B cell (primary cell): ENCODE data around the gene GPC5. TPM values are rescaled to one million over a fixed set of nuclear protein-coding genes. Genes with fewer than 3 reads are reported as not detected.

Experiments
- ATAC-seq: fragments of 200-7000 bp; cut with Tn5 transposase; one replicate; pipeline ENCODE4 v1.10.0; 2021; ENCODE audit warnings: low read depth, mild to moderate bottlenecking, moderate number of reproducible peaks, moderate library complexity
- CTCF ChIA-PET: fragments of 350-600 bp; sonication (Branson Sonifier 250); formaldehyde crosslinking; loops from one replicate; lab custom pipeline; 2021; ENCODE audit warnings: antibody characterized with exemption, inconsistent platforms; lab: Charles Lee
- POLR2A ChIA-PET: fragments of 350-600 bp; sonication (Branson Sonifier 250); formaldehyde crosslinking; loops from one replicate; lab custom pipeline; 2021; ENCODE audit warnings: antibody characterized with exemption; lab: Charles Lee
- DNase-seq: peaks from one replicate; pipeline ENCODE4 v3.0.0; 2013
- H2AFZ ChIP-seq: 2 replicates; pipeline ENCODE4 v1.6.1; 2012; ENCODE audit warnings: mild to moderate bottlenecking, low read depth, low read length; ENCODE audit not compliant: insufficient read depth, poor library complexity, severe bottlenecking
- H3K27ac ChIP-seq, 2 donors: 1 replicate in 1 of 2; 2 replicates in 1 of 2; pipeline ENCODE4 v1.5.1; 2012 to 2013; ENCODE audit warnings: low read length in 2 of 2, mild to moderate bottlenecking in 2 of 2, moderate library complexity in 1 of 2
- H3K27me3 ChIP-seq, 4 experiments: fragments of 200-600 bp in 1 of 4; sonication (generic) in 1 of 4; replicated peaks in 1 of 4; 1 replicate in 2 of 4; 2 replicates in 2 of 4; pipeline versions ENCODE4 v1.6.1 to v1.7.0; 2013 to 2016; ENCODE audit warnings: low read length in 3 of 4, mild to moderate bottlenecking in 2 of 4, mixed read lengths in 1 of 4, moderate library complexity in 1 of 4; ENCODE audit not compliant: insufficient read depth in 4 of 4, control insufficient read depth in 3 of 4; ENCODE audit errors: control extremely low read depth in 1 of 4
- H3K36me3 ChIP-seq, 2 experiments: replicated peaks in 1 of 2; 1 replicate in 1 of 2; 2 replicates in 1 of 2; pipeline versions ENCODE4 v1.6.1 to v1.7.1; 2013; ENCODE audit warnings: low read length in 1 of 2; ENCODE audit not compliant: insufficient read depth in 2 of 2, control insufficient read depth in 1 of 2; ENCODE audit errors: control extremely low read depth in 1 of 2, extremely low read depth in 1 of 2
- H3K4me1 ChIP-seq, 2 donors: fragments of 200-600 bp in 1 of 2; sonication (generic) in 1 of 2; 1 replicate in 1 of 2; 2 replicates in 1 of 2; pipeline versions ENCODE4 v1.5.1 to v1.6.1; 2013 to 2017; ENCODE audit warnings: low read length in 2 of 2; ENCODE audit not compliant: control insufficient read depth in 2 of 2, insufficient read depth in 2 of 2
- H3K4me2 ChIP-seq: replicated peaks from 2 replicates; pipeline ENCODE3; 2012; ENCODE audit warnings: mild to moderate bottlenecking, low read depth, low read length; ENCODE audit not compliant: poor library complexity, severe bottlenecking
- H3K4me3 ChIP-seq, 5 experiments: fragments of 200-600 bp in 1 of 5; sonication (generic) in 1 of 5; 1 replicate in 3 of 5; 2 replicates in 2 of 5; pipeline versions ENCODE4 v1.5.1 to v1.7.0; 2011 to 2016; ENCODE audit warnings: low read length in 4 of 5, mild to moderate bottlenecking in 4 of 5, low read depth in 2 of 5, control low read depth in 1 of 5, moderate library complexity in 1 of 5; ENCODE audit not compliant: insufficient read depth in 1 of 5; ENCODE audit errors: control extremely low read depth in 1 of 5, extremely low read depth in 1 of 5
- H3K79me2 ChIP-seq: fragments of 200-600 bp; sonication (generic); one replicate; pipeline ENCODE4 v1.6.0; 2016; ENCODE audit warnings: low read length; ENCODE audit not compliant: control insufficient read depth, insufficient read depth
- H3K9ac ChIP-seq: fragments of 200-600 bp; sonication (generic); 2 replicates; pipeline ENCODE4 v1.6.1; 2017; ENCODE audit warnings: mild to moderate bottlenecking, low read length, moderate library complexity
- H3K9me3 ChIP-seq, 3 donors: one replicate each; pipeline versions ENCODE4 v1.6.1 to v1.7.1; 2013; ENCODE audit warnings: low read length in 2 of 3; ENCODE audit not compliant: control insufficient read depth in 2 of 3, insufficient read depth in 1 of 3; ENCODE audit errors: control extremely low read depth in 1 of 3
- H4K20me1 ChIP-seq: 2 replicates; pipeline ENCODE4 v1.6.0; 2012; ENCODE audit warnings: mild to moderate bottlenecking, low read length; ENCODE audit not compliant: insufficient read depth, control insufficient read depth, poor library complexity, severe bottlenecking
- H3K27ac Mint-ChIP-seq: one replicate; pipeline ENCODE4 v1.8.0; 2021; ENCODE audit warnings: mixed read lengths
- H3K27me3 Mint-ChIP-seq: one replicate; pipeline ENCODE4 v1.8.0; 2021; ENCODE audit warnings: mixed read lengths
- H3K4me1 Mint-ChIP-seq: one replicate; pipeline ENCODE4 v1.8.0; 2021; ENCODE audit warnings: mixed read lengths
- H3K4me3 Mint-ChIP-seq: one replicate; pipeline ENCODE4 v1.8.0; 2021; ENCODE audit warnings: mixed read lengths
- H3K9me3 Mint-ChIP-seq: one replicate; pipeline ENCODE4 v1.8.0; 2022; ENCODE audit warnings: mixed read lengths; ENCODE audit not compliant: insufficient read depth
- EZH2 ChIP-seq: IDR thresholded peaks from 2 replicates; pipeline ENCODE4 v1.6.1; 2012; ENCODE audit warnings: borderline replicate concordance, low read depth, mild to moderate bottlenecking, moderate library complexity, low read length; ENCODE audit not compliant: insufficient read depth, poor library complexity, severe bottlenecking
- WGBS: methylation state at CpG from one replicate; pipeline ENCODE4 v1.1.5; 2013; ENCODE audit warnings: missing lambda C conversion rate; ENCODE audit not compliant: insufficient coverage; 5-methylcytosine and 5-hydroxymethylcytosine counted together
- intact Hi-C: fragments of 100-400 bp; cut with micrococcal nuclease; formaldehyde crosslinking; loops from one replicate; pipeline ENCODE4 v1.10.0; 2022
- polyA plus RNA-seq: library from polyadenylated mRNA; depleted of rRNA; stranded (reverse); fragments of >200 nt; gene quantifications from 2 replicates; pipeline ENCODE4 v1.2.3, GENCODE V29; 2012
- total RNA-seq, 2 donors: library from RNA; stranded (reverse); fragments of 120-200 nt in 1 of 2; gene quantifications; 1 replicate in 1 of 2; 2 replicates in 1 of 2; pipeline versions ENCODE4 v1.2.3 to v1.2.4, GENCODE V29; 2013 to 2022
- TF ChIP-seq, protein P1 (sequence below): fragments of 200-600 bp; IDR thresholded peaks from one replicate; pipeline ENCODE4 v1.8.0; 2022; ENCODE audit warnings: antibody characterized with exemption, mild to moderate bottlenecking

The GPC5 gene
- total and polyA plus RNA-seq, 2 donors (not counting 1 experiment from before 2014, with no cell fraction given): 0.15 to 0.30 TPM

DNA sequence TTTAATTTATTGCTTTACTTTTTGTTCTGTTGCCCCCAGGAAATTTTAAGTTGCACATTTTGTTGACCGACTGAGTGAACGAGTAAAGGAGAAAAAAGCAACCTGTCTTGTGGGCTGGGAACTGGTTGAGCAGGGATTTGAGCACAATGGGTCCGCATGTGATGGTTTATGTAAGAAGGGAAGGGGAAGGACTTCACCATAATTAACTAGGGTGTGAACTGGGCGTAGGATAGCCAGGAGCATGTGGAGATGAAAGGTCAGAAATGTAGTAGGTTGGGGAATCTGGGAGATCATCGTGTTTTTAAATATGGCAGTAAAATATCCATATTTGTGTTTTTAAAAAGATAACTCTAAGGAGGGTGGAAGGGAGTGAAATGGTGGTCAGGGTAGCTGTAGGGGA, 99.9 kb downstream of the GPC5 start:
- no peak for ATAC-seq
- no peak overlapping the region for H3K9ac ChIP-seq

DNA sequence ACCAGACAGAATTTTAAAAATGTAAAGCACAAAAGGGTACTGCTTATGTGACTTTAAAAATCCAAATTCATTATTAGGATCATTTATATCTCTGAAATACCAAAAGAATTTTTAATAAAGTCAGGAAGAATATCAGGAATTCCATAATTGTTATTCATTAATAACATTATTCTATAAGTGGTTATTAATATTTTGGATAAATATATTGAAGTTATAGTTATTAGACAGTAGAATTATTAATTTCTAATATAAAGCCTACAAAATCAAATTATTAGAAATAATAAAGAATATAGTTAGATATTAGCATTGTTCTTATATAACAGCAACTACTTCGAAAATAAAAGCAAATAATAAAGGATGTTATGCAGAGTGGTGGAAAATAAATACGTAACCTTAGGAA, 105.8 kb downstream of the GPC5 start:
- no peaks in the 10 kb centered on the region for H3K27me3 ChIP-seq
- no peaks in the 10 kb centered on the region for H3K27me3 Mint-ChIP-seq
- no peak overlapping the region for H2AFZ ChIP-seq
- no peaks in the 10 kb centered on the region for H3K4me1 ChIP-seq
- WGBS: no CpG with 5 or more reads among the region's 2 CpGs
- TF ChIP-seq, protein P1, sequence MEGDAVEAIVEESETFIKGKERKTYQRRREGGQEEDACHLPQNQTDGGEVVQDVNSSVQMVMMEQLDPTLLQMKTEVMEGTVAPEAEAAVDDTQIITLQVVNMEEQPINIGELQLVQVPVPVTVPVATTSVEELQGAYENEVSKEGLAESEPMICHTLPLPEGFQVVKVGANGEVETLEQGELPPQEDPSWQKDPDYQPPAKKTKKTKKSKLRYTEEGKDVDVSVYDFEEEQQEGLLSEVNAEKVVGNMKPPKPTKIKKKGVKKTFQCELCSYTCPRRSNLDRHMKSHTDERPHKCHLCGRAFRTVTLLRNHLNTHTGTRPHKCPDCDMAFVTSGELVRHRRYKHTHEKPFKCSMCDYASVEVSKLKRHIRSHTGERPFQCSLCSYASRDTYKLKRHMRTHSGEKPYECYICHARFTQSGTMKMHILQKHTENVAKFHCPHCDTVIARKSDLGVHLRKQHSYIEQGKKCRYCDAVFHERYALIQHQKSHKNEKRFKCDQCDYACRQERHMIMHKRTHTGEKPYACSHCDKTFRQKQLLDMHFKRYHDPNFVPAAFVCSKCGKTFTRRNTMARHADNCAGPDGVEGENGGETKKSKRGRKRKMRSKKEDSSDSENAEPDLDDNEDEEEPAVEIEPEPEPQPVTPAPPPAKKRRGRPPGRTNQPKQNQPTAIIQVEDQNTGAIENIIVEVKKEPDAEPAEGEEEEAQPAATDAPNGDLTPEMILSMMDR: no peak
- no peak for TF ChIP-seq EZH2
- no peak overlapping the region for H3K27ac ChIP-seq
- H3K4me2 ChIP-seq: no peak overlapping the region
- H3K4me3 Mint-ChIP-seq: no peak overlapping the region
- H3K9me3 ChIP-seq: no peaks in the 10 kb centered on the region
- ATAC-seq (no peak), DNase-seq (no peak)
- ChIA-PET POLR2A (no interaction called here), CTCF (no interaction called here)
- H3K27ac Mint-ChIP-seq: no peak overlapping the region
- H3K79me2 ChIP-seq: no peaks in the 10 kb centered on the region
- no peak overlapping the region for H3K4me3 ChIP-seq
- H4K20me1 ChIP-seq: no peaks in the 10 kb centered on the region
- no peak overlapping the region for H3K9ac ChIP-seq
- intact Hi-C loops: no loop called here
- no peaks in the 10 kb centered on the region for H3K4me1 Mint-ChIP-seq
- H3K9me3 Mint-ChIP-seq: peaks cover 3% of the 10 kb centered on the region
- no peaks in the 10 kb centered on the region for H3K36me3 ChIP-seq

More for the DNA sequence above, 99.9 kb downstream of the GPC5 start:
- TF ChIP-seq, protein P1: no peak
- TF ChIP-seq EZH2: no peak
- no peaks in the 10 kb centered on the region for H3K4me1 Mint-ChIP-seq
- ChIA-PET CTCF (no interaction called here), POLR2A (no interaction called here)
- no peaks in the 10 kb centered on the region for H3K27me3 Mint-ChIP-seq
- Histone ChIP-seq H3K4me2 (no peak overlapping the region), H3K4me3 (no peak overlapping the region), H3K9me3 (no peaks in the 10 kb centered on the region), H2AFZ (no peak overlapping the region), H4K20me1 (no peaks in the 10 kb centered on the region), H3K27me3 (no peaks in the 10 kb centered on the region), H3K27ac (no peak overlapping the region), H3K36me3 (no peaks in the 10 kb centered on the region), H3K79me2 (no peaks in the 10 kb centered on the region), H3K4me1 (no peaks in the 10 kb centered on the region)
- no peak overlapping the region for H3K4me3 Mint-ChIP-seq
- WGBS: 100% methylated on average over 3 of the region's 5 CpGs
- no peak overlapping the region for H3K27ac Mint-ChIP-seq
- H3K9me3 Mint-ChIP-seq: peaks cover 6% of the 10 kb centered on the region
- intact Hi-C loops: no loop called here
- DNase-seq: no peak
